OCI-LY3 (cell line): ENCODE data around the gene LGI4.

ENCODE experiments used
- H2AFZ ChIP-seq: fragments of 200-600, 300-600 bp; shearing (Covaris generic); 2 replicates; pipeline ENCODE4 v1.6.0; 2014; ENCODE audit warnings: antibody characterized with exemption, low read depth, low read length
- H3K27ac ChIP-seq: fragments of 200-600, 300-600 bp; sonication (generic); 2 replicates; pipeline ENCODE4 v1.5.1; 2014; ENCODE audit warnings: mild to moderate bottlenecking, low read length, moderate library complexity, mixed read lengths
- H3K27me3 ChIP-seq: fragments of 200-600, 300-600 bp; sonication (generic); 2 replicates; pipeline ENCODE4 v1.6.1; 2014; ENCODE audit warnings: low read depth, low read length, mixed read lengths
- H3K36me3 ChIP-seq: fragments of 200-600, 300-600 bp; sonication (generic); replicated peaks from 2 replicates; pipeline ENCODE3; 2014; ENCODE audit warnings: low read depth, low read length, mixed read lengths
- H3K4me1 ChIP-seq: fragments of 300-600, 200-600 bp; sonication (generic); 2 replicates; pipeline ENCODE4 v1.6.1; 2014; ENCODE audit warnings: low read length, mixed read lengths
- H3K4me2 ChIP-seq: fragments of 200-600, 300-600 bp; sonication (generic); 2 replicates; pipeline ENCODE4 v1.6.1; 2014; ENCODE audit warnings: low read length, mixed read lengths
- H3K4me3 ChIP-seq: fragments of 300-600, 200-600 bp; sonication (generic); 2 replicates; pipeline ENCODE4 v1.5.1; 2014; ENCODE audit warnings: antibody characterized with exemption, mild to moderate bottlenecking, low read length, moderate library complexity
- H3K79me2 ChIP-seq: fragments of 300-600, 200-600 bp; shearing (Covaris generic); 2 replicates; pipeline ENCODE4 v1.6.1; 2014; ENCODE audit warnings: mild to moderate bottlenecking, low read length, mixed read lengths
- H3K9ac ChIP-seq: fragments of 300-600, 200-600 bp; shearing (Covaris generic); 2 replicates; pipeline ENCODE4 v1.6.0; 2014; ENCODE audit warnings: mild to moderate bottlenecking, low read length, moderate library complexity
- H3K9me3 ChIP-seq: fragments of 200-600, 300-600 bp; shearing (Covaris generic); 2 replicates; pipeline ENCODE4 v1.6.1; 2014; ENCODE audit warnings: low read length, mixed read lengths; ENCODE audit not compliant: insufficient read depth
- H4K20me1 ChIP-seq: fragments of 200-600, 300-600 bp; sonication (generic); 2 replicates; pipeline ENCODE4 v1.6.1; 2016; ENCODE audit warnings: low read length, mixed read lengths; ENCODE audit not compliant: insufficient read depth
- EZH2phosphoT487 ChIP-seq: fragments of 200-600 bp; shearing (Covaris generic); IDR thresholded peaks from 2 replicates; pipeline ENCODE4 v1.6.1; 2018; ENCODE audit warnings: antibody characterized with exemption, mixed run types, low read depth
- TF ChIP-seq, protein P1 (sequence below): fragments of 200-600, 300-600 bp; sonication (generic); IDR thresholded peaks from 2 replicates; pipeline ENCODE4 v1.5.1; 2014; ENCODE audit warnings: antibody characterized with exemption, low read length, low read depth

Gene LGI4

DNA sequence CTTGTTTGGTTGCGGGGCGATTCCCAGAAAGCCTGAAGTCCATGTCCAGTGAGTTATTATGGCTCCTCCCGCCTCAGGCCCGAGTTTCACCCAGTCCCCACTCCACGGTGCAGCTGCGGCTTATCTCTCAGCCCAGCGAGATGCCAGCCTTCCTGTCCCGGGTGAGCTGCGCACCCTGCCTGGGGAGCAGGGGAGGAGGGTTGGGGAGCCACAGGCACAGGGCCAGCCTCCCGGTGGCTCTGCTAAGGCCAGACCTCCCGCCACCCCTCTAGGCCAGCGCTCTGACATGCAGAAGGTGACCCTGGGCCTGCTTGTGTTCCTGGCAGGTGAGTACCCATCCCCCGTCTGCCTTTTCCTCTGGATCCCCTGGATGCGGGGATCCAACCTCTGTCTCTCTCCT, 15.8 kb downstream of the LGI4 start:
- Histone ChIP-seq H3K27me3 (peaks cover 21% of the 10 kb centered on the region), H3K36me3 (no peaks in the 10 kb centered on the region), H3K4me1 (peaks cover 13% of the 10 kb centered on the region), H3K27ac (no peak overlapping the region), H4K20me1 (no peaks in the 10 kb centered on the region), H3K4me2 (no peak overlapping the region), H3K9me3 (no peaks in the 10 kb centered on the region), H3K4me3 (no peak overlapping the region), H2AFZ (no peak overlapping the region), H3K9ac (no peak overlapping the region), H3K79me2 (no peaks in the 10 kb centered on the region)
- TF ChIP-seq, protein P1, sequence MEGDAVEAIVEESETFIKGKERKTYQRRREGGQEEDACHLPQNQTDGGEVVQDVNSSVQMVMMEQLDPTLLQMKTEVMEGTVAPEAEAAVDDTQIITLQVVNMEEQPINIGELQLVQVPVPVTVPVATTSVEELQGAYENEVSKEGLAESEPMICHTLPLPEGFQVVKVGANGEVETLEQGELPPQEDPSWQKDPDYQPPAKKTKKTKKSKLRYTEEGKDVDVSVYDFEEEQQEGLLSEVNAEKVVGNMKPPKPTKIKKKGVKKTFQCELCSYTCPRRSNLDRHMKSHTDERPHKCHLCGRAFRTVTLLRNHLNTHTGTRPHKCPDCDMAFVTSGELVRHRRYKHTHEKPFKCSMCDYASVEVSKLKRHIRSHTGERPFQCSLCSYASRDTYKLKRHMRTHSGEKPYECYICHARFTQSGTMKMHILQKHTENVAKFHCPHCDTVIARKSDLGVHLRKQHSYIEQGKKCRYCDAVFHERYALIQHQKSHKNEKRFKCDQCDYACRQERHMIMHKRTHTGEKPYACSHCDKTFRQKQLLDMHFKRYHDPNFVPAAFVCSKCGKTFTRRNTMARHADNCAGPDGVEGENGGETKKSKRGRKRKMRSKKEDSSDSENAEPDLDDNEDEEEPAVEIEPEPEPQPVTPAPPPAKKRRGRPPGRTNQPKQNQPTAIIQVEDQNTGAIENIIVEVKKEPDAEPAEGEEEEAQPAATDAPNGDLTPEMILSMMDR, result no peak
- no peak for TF ChIP-seq EZH2phosphoT487

DNA sequence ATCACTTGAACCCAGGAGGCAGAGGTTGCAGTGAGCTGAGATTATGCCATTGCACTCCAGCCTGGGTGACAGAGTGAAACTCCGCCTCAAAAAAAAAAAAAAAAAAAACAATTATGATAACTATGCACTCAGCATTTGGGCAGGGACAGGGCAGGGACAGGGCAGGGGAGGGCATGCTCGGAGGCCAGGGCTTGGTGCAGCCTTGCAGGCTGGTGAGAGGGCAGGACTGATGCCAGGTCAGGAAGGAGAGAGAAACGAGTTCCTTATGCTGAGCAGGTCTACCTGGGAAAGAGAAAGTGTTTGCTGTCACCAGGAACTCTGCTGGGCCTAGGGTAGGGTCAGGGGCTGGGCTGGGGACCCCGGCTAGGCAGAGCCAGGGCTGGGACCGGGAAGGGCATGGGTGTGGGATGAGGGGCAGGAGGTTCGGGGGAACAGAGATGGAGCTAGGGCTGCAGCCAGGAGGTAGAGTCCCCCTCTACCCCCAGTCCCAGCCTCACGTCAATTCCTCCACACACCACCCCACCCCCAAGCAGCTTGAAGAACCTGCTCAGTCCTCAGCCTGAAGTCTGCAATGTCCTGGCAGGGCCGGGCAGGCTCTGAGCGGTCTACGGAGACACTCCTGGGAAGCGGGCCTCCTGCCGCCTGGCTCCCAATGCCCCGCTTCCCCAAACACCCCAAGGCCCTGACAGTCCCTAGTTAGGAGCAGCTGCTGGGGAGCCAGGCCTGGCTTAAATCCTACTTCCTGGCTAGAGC, 16.4 kb downstream of the LGI4 start:
- Histone ChIP-seq H3K27ac (no peak overlapping the region), H3K4me1 (peaks cover 9% of the 10 kb centered on the region), H3K27me3 (peaks cover 21% of the 10 kb centered on the region), H2AFZ (no peak overlapping the region), H3K4me2 (no peak overlapping the region), H3K36me3 (no peaks in the 10 kb centered on the region), H3K79me2 (no peaks in the 10 kb centered on the region), H3K4me3 (no peak overlapping the region), H4K20me1 (no peaks in the 10 kb centered on the region), H3K9me3 (no peaks in the 10 kb centered on the region), H3K9ac (no peak overlapping the region)
- TF ChIP-seq, protein P1, result no peak
- TF ChIP-seq EZH2phosphoT487, result no peak

DNA sequence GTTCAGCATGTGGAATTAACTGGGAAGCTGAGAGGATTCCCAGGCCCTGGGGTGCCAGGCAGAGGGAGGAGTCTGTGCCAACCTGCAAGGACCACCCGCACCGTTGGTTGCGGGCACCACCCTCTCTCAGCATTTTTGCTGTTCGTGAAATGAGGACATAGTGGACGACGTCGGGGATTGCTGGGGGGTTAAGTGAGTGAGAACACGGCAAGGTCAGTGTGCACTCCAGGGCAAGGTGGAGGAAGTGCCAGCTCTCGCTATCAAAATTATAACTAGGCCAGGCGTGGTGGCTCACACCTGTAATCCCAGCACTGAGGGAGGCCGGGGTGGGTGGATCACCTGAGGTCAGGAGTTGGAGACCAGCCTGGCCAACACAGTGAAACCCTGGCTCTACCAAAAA, 17.1 kb downstream of the LGI4 start:
- no peaks in the 10 kb centered on the region for H3K9me3 ChIP-seq
- TF ChIP-seq EZH2phosphoT487, result no peak
- TF ChIP-seq, protein P1, result no peak
- peaks cover 9% of the 10 kb centered on the region for H3K4me1 ChIP-seq
- no peak overlapping the region for H3K9ac ChIP-seq
- no peaks in the 10 kb centered on the region for H3K36me3 ChIP-seq
- H3K4me3 ChIP-seq, result no peak overlapping the region
- no peak overlapping the region for H3K4me2 ChIP-seq
- H3K27ac ChIP-seq, result no peak overlapping the region
- peaks cover 21% of the 10 kb centered on the region for H3K27me3 ChIP-seq
- no peaks in the 10 kb centered on the region for H4K20me1 ChIP-seq
- no peaks in the 10 kb centered on the region for H3K79me2 ChIP-seq
- no peak overlapping the region for H2AFZ ChIP-seq

DNA sequence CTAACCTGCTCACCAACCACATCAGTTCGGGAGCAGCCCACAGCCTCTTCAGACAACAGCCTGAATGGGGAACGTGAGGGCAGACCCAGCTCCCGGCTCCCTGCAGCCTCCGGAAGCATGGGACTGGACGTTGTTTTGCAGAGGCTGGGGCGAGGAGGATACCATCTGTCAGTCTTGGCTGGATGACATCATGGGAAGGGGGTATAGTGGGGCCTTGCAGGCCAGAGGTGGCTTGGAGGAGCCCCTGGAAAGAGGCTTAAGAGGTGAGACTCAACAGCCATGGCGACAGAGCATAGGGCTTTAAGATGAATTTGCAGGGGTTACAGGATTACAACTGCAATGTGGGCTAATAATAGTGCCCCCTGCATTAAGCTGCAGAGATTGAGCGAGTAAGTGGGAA, 17.7 kb downstream of the LGI4 start:
- no peaks in the 10 kb centered on the region for H3K79me2 ChIP-seq
- no peak overlapping the region for H3K4me3 ChIP-seq
- H3K27me3 ChIP-seq, result peaks cover 21% of the 10 kb centered on the region
- no peak for TF ChIP-seq EZH2phosphoT487
- TF ChIP-seq, protein P1, result no peak
- no peak overlapping the region for H3K27ac ChIP-seq
- no peak overlapping the region for H3K4me2 ChIP-seq
- no peak overlapping the region for H2AFZ ChIP-seq
- no peaks in the 10 kb centered on the region for H3K36me3 ChIP-seq
- no peaks in the 10 kb centered on the region for H3K9me3 ChIP-seq
- no peaks in the 10 kb centered on the region for H4K20me1 ChIP-seq
- H3K4me1 ChIP-seq, result peaks cover 9% of the 10 kb centered on the region
- no peak overlapping the region for H3K9ac ChIP-seq
